Stimulated activated CD8-positive, alpha-beta memory T cell treated with anti-CD3 and anti-CD28 coated beads, Interleukin-12 subunit alpha, Interleukin-12 subunit beta, amount 100 ng/mL, for 24 hours (primary cell): ENCODE measurements around the gene ULK4.
"Not testable (repeated sequence)": the region's sequence is repeated elsewhere in the genome, so short reads cannot be mapped to it uniquely, and the experiment has no call there.

ENCODE experiments used
- DNase-seq: peaks from one replicate; pipeline ENCODE4 v3.0.0-alpha.2; 2020; ENCODE audit errors: extremely low read depth

ULK4 gene

GRCh38 chr3:41647730-41648129 is 314.2 kb downstream of the ULK4 start:
- not testable (repeated sequence) for DNase-seq

DNA sequence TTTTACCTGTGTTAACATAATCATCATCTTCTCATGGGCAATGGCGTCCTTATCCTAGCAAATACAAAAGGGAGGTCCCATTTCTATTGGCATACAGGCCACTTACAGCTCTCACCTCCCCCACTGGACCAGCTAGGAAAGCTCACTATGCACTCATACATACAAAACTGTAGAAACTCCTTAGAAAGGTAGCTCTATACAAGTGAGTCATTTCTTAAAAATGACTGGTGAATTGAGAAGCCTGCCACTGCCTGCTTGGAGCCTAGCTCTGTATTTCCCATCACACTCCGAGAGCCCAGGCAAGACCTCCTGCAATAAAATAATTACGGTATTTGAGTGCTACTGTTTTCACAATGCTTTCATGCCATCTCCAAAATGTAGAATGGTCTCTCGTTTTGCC is 321.8 kb downstream of the ULK4 start:
- no peak for DNase-seq

DNA sequence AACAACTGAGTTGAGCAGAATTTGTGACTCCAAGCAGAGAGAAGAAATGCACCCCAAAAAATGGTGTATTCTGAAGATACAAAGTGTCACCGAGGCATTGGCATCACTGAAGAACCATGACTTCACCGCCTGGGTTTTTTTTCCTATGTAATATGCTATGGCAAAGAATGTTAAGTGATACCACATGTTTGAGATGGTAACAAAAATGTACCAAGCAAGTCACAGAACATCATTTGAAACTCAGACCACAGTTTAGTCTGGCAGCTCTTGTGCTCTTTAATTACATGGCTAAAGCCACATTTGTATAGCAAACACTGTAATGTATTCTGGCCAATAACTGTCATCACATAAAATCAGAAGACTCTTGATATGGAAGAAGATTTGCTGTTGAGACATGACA is 323.5 kb downstream of the ULK4 start:
- no peak for DNase-seq

- DNase-seq, result no peak
These were observed 329.2 kb downstream of the ULK4 start for GRCh38 chr3:41632700-41633099.

DNA sequence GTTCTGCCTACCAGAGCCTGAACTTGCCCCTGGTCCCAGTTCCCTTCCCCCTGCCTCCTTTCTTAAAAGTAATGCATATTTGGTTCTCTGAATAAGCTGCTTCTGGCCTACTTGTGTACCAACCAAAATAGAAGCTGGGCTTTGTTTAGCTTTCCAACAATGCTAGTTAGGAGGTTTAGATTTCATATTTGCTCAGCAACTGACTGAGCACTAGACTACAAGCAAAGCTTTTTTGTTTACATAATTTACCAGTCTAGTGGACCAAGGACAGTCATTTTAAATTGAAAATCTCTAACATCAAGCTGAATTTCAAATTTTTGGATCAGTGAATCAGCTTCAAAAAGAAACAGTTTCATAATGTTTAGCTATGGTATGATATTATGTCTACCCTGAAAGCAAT is 331.2 kb downstream of the ULK4 start:
- no peak for DNase-seq

- DNase-seq, result no peak
These were observed 331.9 kb downstream of the ULK4 start for GRCh38 chr3:41629986-41630385.

DNA sequence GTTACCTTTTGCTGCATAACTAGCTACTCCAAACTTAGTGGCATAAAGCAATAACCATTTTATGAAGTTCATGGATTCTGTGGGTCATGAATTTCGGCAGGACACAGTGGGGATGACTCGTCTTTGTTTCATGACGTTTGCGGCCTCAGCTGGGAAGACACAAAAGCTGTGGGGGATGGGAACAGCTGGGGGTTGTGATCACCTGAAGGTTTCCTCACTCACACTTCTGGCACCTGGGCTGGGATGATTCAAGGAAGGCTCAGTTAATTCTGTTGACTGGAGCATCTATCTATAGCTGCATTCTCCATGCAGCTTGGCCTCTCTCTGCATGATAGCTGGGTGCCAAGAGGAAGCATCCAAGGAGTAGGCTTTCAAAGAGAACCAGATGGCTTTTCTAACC is 332.8 kb downstream of the ULK4 start:
- no peak for DNase-seq

GRCh38 chr3:41627477-41628087 is 334.3 kb downstream of the ULK4 start:
- DNase-seq, result no peak

GRCh38 chr3:41612853-41613252 is 349.1 kb downstream of the ULK4 start:
- DNase-seq, result no peak

- no peak for DNase-seq
These were observed 350.9 kb downstream of the ULK4 start for GRCh38 chr3:41611008-41611407.

DNA sequence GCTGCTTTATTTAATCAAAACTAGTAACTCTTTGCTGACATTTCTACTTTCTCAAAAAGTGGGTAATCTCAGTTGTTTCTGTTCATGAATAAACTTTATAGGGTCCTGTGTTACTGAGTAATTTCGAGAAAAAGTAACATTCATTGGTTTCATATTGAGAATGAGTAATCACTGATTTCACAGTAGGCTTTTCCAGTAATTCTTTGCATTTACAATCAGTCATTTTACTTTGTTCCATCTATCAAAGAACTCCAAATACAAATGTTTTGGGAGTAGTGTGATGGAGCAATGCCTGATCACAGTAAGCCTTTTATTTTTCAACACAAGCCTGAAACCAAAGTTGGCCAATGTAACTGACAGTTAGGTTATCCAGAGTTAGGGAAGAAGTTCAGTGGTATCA is 353.6 kb downstream of the ULK4 start:
- no peak for DNase-seq

DNA sequence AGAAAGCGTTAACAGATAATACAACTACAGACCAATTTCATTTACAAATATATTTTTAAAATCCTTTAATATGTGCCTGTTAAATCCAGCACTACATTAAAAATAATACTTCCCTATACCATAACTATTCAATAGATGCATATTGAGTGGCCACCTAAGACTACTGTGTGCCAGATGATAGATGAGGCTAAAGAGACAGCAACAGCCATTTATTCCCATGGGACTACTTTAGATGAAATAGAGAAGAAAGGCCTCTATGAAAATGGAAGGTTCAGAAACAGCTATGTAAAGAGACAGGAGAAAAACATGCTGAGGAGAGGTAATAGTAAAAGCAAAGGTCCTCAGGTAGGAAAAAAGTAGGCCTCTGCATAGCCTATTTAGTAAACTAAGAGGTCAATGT is 358.1 kb downstream of the ULK4 start:
- DNase-seq, result no peak

DNA sequence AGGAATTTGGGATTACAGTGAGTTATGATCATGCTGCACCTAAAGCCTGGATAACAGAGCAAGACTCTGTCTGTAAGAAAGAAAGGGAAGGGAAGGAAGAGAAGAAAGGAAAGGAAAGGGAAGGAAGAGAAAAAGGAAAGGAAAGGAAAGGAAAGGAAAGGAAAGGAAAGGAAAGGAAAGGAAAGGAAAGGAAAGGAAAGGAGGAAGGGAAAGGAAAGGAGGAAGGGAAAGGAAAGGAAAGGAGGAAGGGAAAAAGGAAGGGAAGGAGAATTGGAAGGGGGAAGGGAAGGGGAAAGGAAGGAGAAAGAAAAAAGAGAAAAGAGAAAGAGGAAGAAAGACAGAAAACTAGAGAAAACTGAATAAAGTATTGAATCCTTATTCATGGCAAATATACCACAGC is 359.8 kb downstream of the ULK4 start:
- DNase-seq, result no peak

- no peak for DNase-seq
These were observed 360.4 kb downstream of the ULK4 start for GRCh38 chr3:41601404-41601987.

GRCh38 chr3:41600616-41601015 is 361.3 kb downstream of the ULK4 start:
- no peak for DNase-seq

DNA sequence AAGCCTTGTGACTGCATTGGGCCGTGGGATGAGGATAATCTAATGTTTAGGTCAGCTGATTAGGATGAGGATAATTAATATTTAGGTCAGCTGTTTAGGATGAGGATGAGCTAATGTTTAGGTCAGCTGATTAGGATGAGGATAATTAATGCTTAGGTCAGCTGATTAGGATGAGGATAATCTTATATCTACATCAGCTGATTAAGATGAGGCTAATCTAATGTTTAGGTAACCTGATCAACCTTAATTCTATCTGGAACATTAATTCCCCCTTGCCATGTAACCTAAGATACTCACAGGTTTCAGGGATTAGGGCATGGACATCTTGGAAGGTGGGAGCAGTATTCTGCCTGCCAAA is 362.8 kb downstream of the ULK4 start:
- DNase-seq, result no peak

GRCh38 chr3:41598402-41599126 is 363.3 kb downstream of the ULK4 start:
- no peak for DNase-seq

DNA sequence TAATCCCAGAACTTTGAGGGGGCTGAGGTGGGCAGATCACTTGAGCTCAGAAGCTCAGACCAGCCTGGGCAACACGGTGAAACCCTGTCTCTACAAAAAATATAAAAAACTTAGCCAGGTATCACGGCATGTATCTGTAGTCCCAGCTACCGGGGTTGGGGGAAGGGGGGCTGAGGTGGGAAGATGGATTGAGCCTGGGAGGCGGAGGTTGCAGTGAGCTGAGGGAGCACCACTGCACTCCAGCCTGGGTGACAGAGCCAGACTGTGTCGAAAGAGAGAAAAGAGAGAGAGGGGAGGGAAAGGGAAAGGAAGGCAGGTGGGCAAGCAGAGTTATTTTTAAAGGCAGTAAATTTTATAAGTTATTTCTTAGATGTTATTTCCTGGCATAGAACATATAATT is 368.1 kb downstream of the ULK4 start:
- no peak for DNase-seq

DNA sequence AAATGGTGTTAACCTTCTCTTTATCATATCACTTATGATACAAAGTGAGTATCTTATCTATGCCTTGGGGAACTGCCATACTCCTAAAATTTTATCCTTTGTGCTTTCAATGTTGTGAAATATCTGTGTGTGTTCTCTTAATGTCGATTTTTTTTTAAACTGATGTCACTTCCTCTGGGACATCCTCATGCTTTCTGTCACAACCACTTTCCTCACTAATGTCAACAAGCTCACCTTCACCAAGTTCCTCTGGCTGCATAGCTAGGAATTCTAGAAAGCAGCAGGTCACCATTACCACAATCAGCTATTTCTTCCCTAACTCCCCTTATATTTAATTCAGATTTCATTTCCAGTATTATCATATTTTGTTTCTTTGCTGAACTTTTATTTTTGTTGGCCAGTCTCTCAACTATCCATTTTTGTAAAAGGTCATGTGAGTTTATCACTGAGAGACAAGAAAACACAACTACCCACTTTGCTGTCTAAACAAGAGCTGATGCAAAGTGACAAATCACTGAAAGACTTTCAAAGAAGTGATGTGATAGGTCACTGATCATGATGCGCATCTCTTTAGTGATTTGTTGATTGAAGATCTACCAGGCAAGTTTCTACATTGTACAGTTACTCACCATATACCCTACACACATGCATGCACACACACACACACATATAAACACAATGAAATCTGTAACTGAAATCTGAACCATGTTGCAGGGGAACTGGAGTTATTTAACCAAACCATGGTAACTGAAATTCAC is 369.0 kb downstream of the ULK4 start:
- no peak for DNase-seq

DNA sequence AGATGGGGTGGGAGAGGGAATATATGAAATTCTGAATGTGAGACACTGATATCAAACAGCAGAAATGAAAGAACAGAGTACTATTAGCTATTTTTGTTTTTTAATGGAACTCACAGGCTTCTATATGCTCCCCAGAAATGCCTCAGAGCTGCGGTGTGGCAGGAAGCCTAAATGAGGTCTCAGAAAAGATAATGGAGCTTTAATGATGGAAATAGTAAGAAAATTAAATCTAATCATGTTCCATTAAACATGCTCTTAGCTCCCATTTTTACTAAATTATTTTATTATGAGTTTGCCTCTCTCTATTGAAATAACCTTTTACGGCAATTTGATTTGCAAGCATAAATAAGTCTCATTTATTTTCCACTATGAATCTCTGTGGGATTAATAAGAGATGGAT is 378.9 kb downstream of the ULK4 start:
- DNase-seq, result no peak

DNA sequence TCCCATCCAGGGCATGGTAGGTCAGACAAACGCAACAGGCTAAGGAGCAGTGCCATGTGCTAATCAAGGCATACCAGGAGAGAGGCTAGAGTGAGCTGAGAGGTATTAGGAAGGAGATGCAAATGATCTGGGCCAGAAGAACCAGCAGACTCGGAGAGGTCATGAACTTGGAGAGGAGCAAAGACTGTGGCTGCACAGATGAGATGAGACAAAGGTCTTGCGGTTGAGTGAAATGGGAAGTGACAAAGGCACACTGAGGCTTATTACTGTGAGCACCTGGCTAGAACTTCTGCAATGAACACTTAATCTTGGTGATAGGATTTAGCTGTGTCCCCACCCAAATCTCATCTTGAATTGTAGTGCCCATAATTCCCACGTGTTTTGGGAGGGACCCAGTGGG is 380.2 kb downstream of the ULK4 start:
- no peak for DNase-seq

GRCh38 chr3:41580274-41580959 is 381.5 kb downstream of the ULK4 start:
- no peak for DNase-seq
